Gastroesophageal sphincter (tissue), 4 donors: Measurements from ENCODE around the gene DYNC1LI2. TPM values are rescaled to one million over a fixed set of nuclear protein-coding genes. Genes with fewer than 3 reads are reported as not detected.

ENCODE experiments used
- ATAC-seq: fragments of 150-250 bp; one replicate; pipeline ENCODE4 v1.9.1; 2016; ENCODE audit warnings: mild to moderate bottlenecking, moderate library complexity
- H3K27ac ChIP-seq, 4 donors: fragments of 200-600 bp; sonication (generic) in 3 of 4; 1 replicate in 3 of 4; 2 replicates in 1 of 4; pipeline ENCODE4 v1.5.1; 2016 to 2019
- H3K27me3 ChIP-seq: fragments of 200-600 bp; sonication (generic); one replicate; pipeline ENCODE4 v1.5.1; 2019
- H3K36me3 ChIP-seq, 2 donors: fragments of 200-600 bp; sonication (generic); one replicate each; pipeline ENCODE4 v1.5.1; 2019; ENCODE audit warnings: control low read depth in 1 of 2
- H3K4me1 ChIP-seq, 3 donors: fragments of 200-600 bp; sonication (generic); 1 replicate in 2 of 3; 2 replicates in 1 of 3; pipeline ENCODE4 v1.5.1; 2016 to 2019; ENCODE audit warnings: control low read depth in 2 of 3
- H3K4me3 ChIP-seq, 2 donors: fragments of 200-600 bp; sonication (generic); one replicate each; pipeline ENCODE4 v1.5.1; 2019; ENCODE audit warnings: mild to moderate bottlenecking in 1 of 2, moderate library complexity in 1 of 2
- H3K9me3 ChIP-seq, 3 donors: fragments of 200-600 bp; sonication (generic); one replicate each; pipeline ENCODE4 v1.5.1; 2017 to 2019; ENCODE audit warnings: control low read depth in 2 of 3
- CTCF ChIP-seq, 4 experiments: fragments of 200-600 bp in 2 of 4; fragments of 450-650 bp in 2 of 4; sonication (generic) in 1 of 4; IDR thresholded peaks; one replicate each; pipeline ENCODE4 v1.5.1; 2017 to 2019; ENCODE audit warnings: antibody characterized with exemption in 4 of 4, mild to moderate bottlenecking in 2 of 4, moderate library complexity in 2 of 4
- EP300 ChIP-seq: sonication (generic); formaldehyde crosslinking; IDR thresholded peaks from one replicate; pipeline ENCODE4 v1.6.1; 2017; ENCODE audit warnings: antibody characterized with exemption, mild to moderate bottlenecking
- POLR2A ChIP-seq, 2 donors: fragments of 450-650 bp; IDR thresholded peaks; one replicate each; pipeline ENCODE4 v1.6.1; 2017; ENCODE audit warnings: antibody characterized with exemption in 2 of 2, mild to moderate bottlenecking in 2 of 2, moderate library complexity in 1 of 2
- POLR2AphosphoS5 ChIP-seq: sonication (generic); formaldehyde crosslinking; IDR thresholded peaks from one replicate; pipeline ENCODE4 v1.6.1; 2017; ENCODE audit warnings: antibody characterized with exemption
- WGBS, 2 donors: methylation state at CpG; one replicate each; pipeline ENCODE4 v1.1.5; 2018; ENCODE audit warnings: low coverage in 1 of 2; 5-methylcytosine and 5-hydroxymethylcytosine counted together
- total RNA-seq, 4 donors: library from RNA; depleted of rRNA; stranded (reverse); fragments of >200 nt; gene quantifications; one replicate each; pipeline ENCODE4 v1.1.0, GENCODE V29; 2016

DYNC1LI2 gene
- total RNA-seq, 4 donors from 2014 or later, result 202 to 292 (median 219) TPM

GRCh38 chr16:66787427-66787826, 36.0 kb upstream of the DYNC1LI2 start:
- H3K27me3 ChIP-seq, result no peaks in the 10 kb centered on the region
- no peak for ATAC-seq
- no peak overlapping the region for H3K27ac ChIP-seq
- H3K9me3 ChIP-seq, result no peaks in the 10 kb centered on the region
- no peaks in the 10 kb centered on the region for H3K36me3 ChIP-seq
- no peaks in the 10 kb centered on the region for H3K4me1 ChIP-seq
- H3K4me3 ChIP-seq, result no peak overlapping the region
- 97 to 100% methylated on average over 2 of the region's 2 CpGs for WGBS, 2 donors
- no peak for TF ChIP-seq CTCF (IDR thresholded peaks at IDR 0.05)
- no peak for TF ChIP-seq POLR2AphosphoS5
- no peak for TF ChIP-seq POLR2A (IDR thresholded peaks at IDR 0.05)
- TF ChIP-seq EP300, result no peak

DNA sequence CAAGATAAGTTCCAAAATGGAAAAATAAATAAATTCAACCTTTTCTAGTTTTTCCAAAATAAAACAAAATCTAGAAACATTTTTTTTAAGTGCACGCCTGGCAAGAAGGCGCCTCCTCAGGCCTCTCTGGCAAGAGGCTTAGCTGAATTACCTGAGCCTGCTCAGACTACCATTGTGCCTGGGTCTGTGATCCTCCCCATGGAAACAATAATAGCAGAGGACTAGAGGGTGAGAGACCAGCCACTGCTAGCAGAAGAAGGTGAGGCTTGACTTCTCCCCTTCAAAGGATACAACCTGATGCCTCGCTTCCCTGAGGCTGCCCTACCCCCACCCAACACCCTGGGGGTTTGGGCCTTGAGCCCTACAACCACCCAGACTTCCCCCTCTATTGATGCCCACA, 35.1 kb upstream of the DYNC1LI2 start:
- H3K4me3 ChIP-seq, result no peak overlapping the region
- WGBS, 2 donors, result 80% methylated on average over 1 of the region's 3 CpGs; no CpG with 5 or more reads in 1 of the 2 donors
- H3K36me3 ChIP-seq, result no peaks in the 10 kb centered on the region
- H3K9me3 ChIP-seq, result no peaks in the 10 kb centered on the region
- no peaks in the 10 kb centered on the region for H3K27me3 ChIP-seq
- H3K27ac ChIP-seq, result no peak overlapping the region
- no peak for ATAC-seq
- TF ChIP-seq POLR2AphosphoS5, result no peak
- TF ChIP-seq POLR2A (IDR thresholded peaks at IDR 0.05), result no peak
- no peak for TF ChIP-seq CTCF (IDR thresholded peaks at IDR 0.05)
- TF ChIP-seq EP300, result no peak
- no peaks in the 10 kb centered on the region for H3K4me1 ChIP-seq

DNA sequence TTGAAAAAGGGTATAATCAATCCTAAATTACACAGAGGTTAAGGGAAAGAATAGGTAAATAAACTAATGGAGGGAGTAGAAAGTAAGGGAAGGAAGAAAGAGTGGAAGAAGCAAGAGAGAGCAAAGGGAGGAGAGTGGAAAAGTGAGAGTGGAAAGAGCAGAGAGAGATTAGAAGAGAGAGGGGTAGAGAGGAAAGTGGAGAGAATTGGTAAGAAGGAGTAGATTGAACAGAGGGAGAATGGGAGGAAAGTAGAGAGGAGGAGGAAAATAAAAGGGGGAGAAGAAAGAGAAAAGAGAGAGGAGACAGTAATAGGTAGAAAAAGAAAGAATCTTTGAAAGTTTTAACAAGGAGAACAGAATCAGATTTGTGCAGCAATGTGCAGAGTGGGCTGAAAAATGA, 25.0 kb upstream of the DYNC1LI2 start:
- Histone ChIP-seq H3K27ac (no peak overlapping the region), H3K27me3 (no peaks in the 10 kb centered on the region), H3K4me3 (no peak overlapping the region), H3K9me3 (no peaks in the 10 kb centered on the region), H3K4me1 (no peaks in the 10 kb centered on the region), H3K36me3 (no peaks in the 10 kb centered on the region)
- no peak for ATAC-seq
- TF ChIP-seq POLR2AphosphoS5 (no peak), EP300 (no peak), POLR2A (IDR thresholded peaks at IDR 0.05) (no peak), CTCF (IDR thresholded peaks at IDR 0.05) (no peak)

GRCh38 chr16:66774981-66775380, 23.6 kb upstream of the DYNC1LI2 start:
- no peak overlapping the region for H3K27ac ChIP-seq
- no peak for ATAC-seq
- TF ChIP-seq EP300 (no peak), POLR2A (IDR thresholded peaks at IDR 0.05) (no peak), CTCF (IDR thresholded peaks at IDR 0.05) (no peak), POLR2AphosphoS5 (no peak)
- no peaks in the 10 kb centered on the region for H3K9me3 ChIP-seq
- 44 to 71% methylated on average over 2 of the region's 2 CpGs for WGBS, 2 donors
- no peak overlapping the region for H3K4me3 ChIP-seq
- H3K27me3 ChIP-seq, result no peaks in the 10 kb centered on the region
- H3K4me1 ChIP-seq, result no peaks in the 10 kb centered on the region
- no peaks in the 10 kb centered on the region for H3K36me3 ChIP-seq

DNA sequence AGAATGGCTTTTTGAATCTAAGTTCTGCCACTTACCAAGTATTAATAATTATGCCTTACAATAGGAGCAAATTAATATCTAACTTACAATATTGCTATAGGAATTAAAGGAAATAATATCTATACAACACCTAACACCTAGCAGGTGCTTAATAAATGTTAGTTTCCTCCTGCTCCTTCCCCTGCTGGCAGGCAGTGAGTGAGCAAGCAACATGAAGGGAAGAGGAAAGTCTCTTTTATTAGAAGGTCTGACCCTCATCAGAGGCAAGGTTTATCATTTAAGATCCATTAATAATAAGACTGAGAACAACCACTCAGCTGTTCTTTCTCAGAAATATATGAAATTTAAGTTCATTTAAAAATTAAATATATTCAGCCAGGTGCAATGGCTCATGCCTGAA, 6.7 kb upstream of the DYNC1LI2 start:
- no peak for ATAC-seq
- no peaks in the 10 kb centered on the region for H3K36me3 ChIP-seq
- TF ChIP-seq EP300 (no peak), POLR2AphosphoS5 (no peak), CTCF (IDR thresholded peaks at IDR 0.05) (no peak), POLR2A (IDR thresholded peaks at IDR 0.05) (no peak)
- no peak overlapping the region for H3K4me3 ChIP-seq
- no peaks in the 10 kb centered on the region for H3K27me3 ChIP-seq
- H3K9me3 ChIP-seq, result no peaks in the 10 kb centered on the region
- H3K4me1 ChIP-seq, result no peaks in the 10 kb centered on the region
- no peak overlapping the region for H3K27ac ChIP-seq
